ENCODE results near the gene CENPS. TPM values are rescaled to one million over a fixed set of nuclear protein-coding genes. Genes with fewer than 3 reads are reported as not detected.

The CENPS gene
- total RNA-seq, 2 experiments from 2014 or later: 13.6 to 18.4 TPM

DNA sequence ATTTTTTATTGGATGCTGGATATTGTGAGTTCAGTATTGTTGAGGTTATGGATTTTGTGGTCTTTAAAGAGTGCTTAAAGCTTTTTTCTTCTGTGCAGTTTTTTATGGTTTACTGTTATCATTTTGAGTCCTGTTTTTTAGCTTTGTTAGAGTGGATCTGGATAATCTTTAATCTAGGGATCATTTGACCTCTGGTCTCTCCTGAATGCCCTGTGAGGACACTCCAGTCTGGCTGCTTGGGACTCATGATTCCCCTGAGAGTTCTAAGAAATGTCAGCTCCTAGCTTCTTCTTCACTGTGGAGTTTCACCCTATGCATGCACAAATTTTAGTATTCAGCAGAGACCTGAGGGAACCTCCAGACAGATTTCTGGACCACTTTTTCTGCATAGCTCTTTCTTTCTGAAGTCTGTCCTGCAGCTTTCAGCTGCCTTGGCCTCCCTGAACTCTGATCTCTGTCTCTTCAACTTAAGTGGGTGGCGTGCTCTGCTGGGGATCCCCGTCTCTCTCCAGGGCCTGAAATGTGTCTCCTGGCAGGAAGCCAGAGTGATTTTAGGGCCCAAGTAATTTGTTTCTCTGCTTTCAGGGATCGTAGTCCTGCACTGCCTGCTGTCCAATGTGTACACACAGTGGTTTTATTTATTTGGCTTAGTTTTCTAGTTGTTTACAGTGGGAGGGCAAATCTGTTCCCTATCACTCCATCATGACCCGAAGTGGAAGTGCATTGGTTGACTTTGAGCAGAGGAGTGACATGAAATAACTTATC lies 59.2 kb downstream of the CENPS start:
- DNase-seq (ENCODE audit: low spot score): no peak
- Histone ChIP-seq H4K20me1 (ENCODE audit: insufficient read depth, low read length) (peaks cover 4% of the 10 kb centered on the region; the same call in 1 of the 2 replicates), H3K4me1 (ENCODE audit: insufficient read depth, low read length, poor library complexity, severe bottlenecking) (peaks cover 2% of the 10 kb centered on the region), H3K9me3 (ENCODE audit: low read length) (no peaks in the 10 kb centered on the region), H3K79me2 (ENCODE audit: insufficient read depth, low read depth, low read length) (peaks cover 22% of the 10 kb centered on the region; the same call in 1 of the 2 replicates), H3K9me2 (ENCODE audit: insufficient read depth, low read length) (no peaks in the 10 kb centered on the region), H2AFZ (ENCODE audit: low read length) (no peak overlapping the region), H3K4me2 (ENCODE audit: low read length) (no peak overlapping the region), H3K27ac (ENCODE audit: low read depth, low read length, poor library complexity, severe bottlenecking) (no peak overlapping the region), H3K4me3 (ENCODE audit: low read depth, low read length, poor library complexity, severe bottlenecking) (no peak overlapping the region), H3K36me3 (ENCODE audit: insufficient read depth, low read length) (peaks cover 12% of the 10 kb centered on the region)
- no TSS peak for BruUV-seq (replicated peaks)
- TF ChIP-seq, protein P1, sequence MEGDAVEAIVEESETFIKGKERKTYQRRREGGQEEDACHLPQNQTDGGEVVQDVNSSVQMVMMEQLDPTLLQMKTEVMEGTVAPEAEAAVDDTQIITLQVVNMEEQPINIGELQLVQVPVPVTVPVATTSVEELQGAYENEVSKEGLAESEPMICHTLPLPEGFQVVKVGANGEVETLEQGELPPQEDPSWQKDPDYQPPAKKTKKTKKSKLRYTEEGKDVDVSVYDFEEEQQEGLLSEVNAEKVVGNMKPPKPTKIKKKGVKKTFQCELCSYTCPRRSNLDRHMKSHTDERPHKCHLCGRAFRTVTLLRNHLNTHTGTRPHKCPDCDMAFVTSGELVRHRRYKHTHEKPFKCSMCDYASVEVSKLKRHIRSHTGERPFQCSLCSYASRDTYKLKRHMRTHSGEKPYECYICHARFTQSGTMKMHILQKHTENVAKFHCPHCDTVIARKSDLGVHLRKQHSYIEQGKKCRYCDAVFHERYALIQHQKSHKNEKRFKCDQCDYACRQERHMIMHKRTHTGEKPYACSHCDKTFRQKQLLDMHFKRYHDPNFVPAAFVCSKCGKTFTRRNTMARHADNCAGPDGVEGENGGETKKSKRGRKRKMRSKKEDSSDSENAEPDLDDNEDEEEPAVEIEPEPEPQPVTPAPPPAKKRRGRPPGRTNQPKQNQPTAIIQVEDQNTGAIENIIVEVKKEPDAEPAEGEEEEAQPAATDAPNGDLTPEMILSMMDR (conservative IDR thresholded peaks at IDR 0.05; ENCODE audit: low read length): no peak
- TF ChIP-seq EZH2phosphoT487 (IDR thresholded peaks at IDR 0.05; ENCODE audit: borderline replicate concordance, low read depth, low read length): no peak
- ChIA-PET POLR2A (interaction anchor here (0.6 kb wide), 1 partner anchor 75 kb away, joined by 4 read pairs; no protein-coding TSS in a partner anchor), CTCF (ENCODE audit: unreplicated experiment) (no interaction called here)
- intact Hi-C loops (cut with micrococcal nuclease; ENCODE audit: unreplicated experiment): no loop called here

DNA sequence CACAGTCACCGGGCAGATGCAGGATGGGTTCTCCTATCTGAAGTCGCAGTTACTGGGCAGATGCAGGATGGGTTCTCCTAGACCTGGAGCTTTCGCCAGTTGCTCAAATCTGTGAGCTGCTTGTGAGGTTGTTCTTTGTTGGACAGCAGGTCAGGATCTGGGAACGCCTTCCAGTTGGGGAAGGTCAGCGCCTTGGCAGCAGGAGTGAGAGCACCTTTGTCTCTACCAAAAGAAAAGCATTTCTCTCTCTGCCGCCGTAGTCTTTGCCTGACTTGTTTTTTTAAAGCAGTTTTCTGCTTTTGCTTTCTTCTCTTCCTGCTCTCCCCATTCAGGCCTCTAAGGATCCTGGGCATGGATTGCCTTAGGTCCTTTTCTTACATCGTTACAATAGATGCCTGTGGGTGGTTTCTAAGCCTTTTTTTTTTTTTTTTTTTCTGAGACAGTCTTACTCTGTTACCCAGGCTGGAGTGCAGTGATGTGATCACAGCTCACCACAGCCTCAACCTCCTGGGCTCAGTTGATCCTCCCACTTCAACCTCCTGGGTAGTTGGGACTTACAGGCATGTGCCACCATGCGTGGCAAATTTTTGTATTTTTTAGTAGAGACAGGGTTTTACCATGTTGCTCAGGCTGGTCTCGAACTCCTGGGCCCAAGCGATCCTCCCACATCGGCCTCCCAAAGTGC lies 60.2 kb downstream of the CENPS start:
- no peaks in the 10 kb centered on the region for H3K9me3 ChIP-seq (ENCODE audit: low read length)
- intact Hi-C loops (cut with micrococcal nuclease; ENCODE audit: unreplicated experiment): no loop called here
- peaks cover 7% of the 10 kb centered on the region for H4K20me1 ChIP-seq (ENCODE audit: insufficient read depth, low read length)
- no peak overlapping the region for H3K4me3 ChIP-seq (ENCODE audit: low read depth, low read length, poor library complexity, severe bottlenecking)
- TF ChIP-seq, protein P1 (conservative IDR thresholded peaks at IDR 0.05; ENCODE audit: low read length): no peak
- TF ChIP-seq EZH2phosphoT487 (IDR thresholded peaks at IDR 0.05; ENCODE audit: borderline replicate concordance, low read depth, low read length): no peak
- no peak for DNase-seq (ENCODE audit: low spot score)
- H3K4me2 ChIP-seq (ENCODE audit: low read length): no peak overlapping the region
- H3K36me3 ChIP-seq (ENCODE audit: insufficient read depth, low read length): peaks cover 8% of the 10 kb centered on the region
- H3K4me1 ChIP-seq (ENCODE audit: insufficient read depth, low read length, poor library complexity, severe bottlenecking): peaks cover 12% of the 10 kb centered on the region
- ChIA-PET CTCF (ENCODE audit: unreplicated experiment) (interaction anchor here (0.6 to 0.8 kb wide), 2 partner anchors 34 to 63 kb away, joined by 3 to 5 read pairs; no protein-coding TSS in a partner anchor), POLR2A (interaction anchor here (0.6 to 1.6 kb wide), 5 partner anchors 13 to 523 kb away, joined by 3 to 5 read pairs (median 4); no protein-coding TSS in a partner anchor)
- no TSS peak for BruUV-seq (replicated peaks)
- H3K79me2 ChIP-seq (ENCODE audit: insufficient read depth, low read depth, low read length): peaks cover 13% of the 10 kb centered on the region; the same call in 1 of the 2 replicates
- H3K9me2 ChIP-seq (ENCODE audit: insufficient read depth, low read length): no peaks in the 10 kb centered on the region
- H3K27ac ChIP-seq (ENCODE audit: low read depth, low read length, poor library complexity, severe bottlenecking): no peak overlapping the region
- H2AFZ ChIP-seq (ENCODE audit: low read length): no peak overlapping the region

Other genes with a start within 250 kb of the CENPS start
- gene KIF1B, start 219.9 kb upstream of the CENPS start, total RNA-seq (2014; rRNA removed; shearing (Covaris generic)): 2.2 and 3.8 TPM in 2 replicates
- gene KIF1B, start 219.9 kb upstream of the CENPS start, total RNA-seq (2022): 3.9 and 4.8 TPM in 2 replicates
- gene PGD, start 31.4 kb upstream of the CENPS start, total RNA-seq (2014; rRNA removed; shearing (Covaris generic)): 50.3 and 69.3 TPM in 2 replicates
- 146 and 157 TPM in 2 replicates for gene PGD, start 31.4 kb upstream of the CENPS start, total RNA-seq (2022)
- 0.66 TPM in 1 of 2 replicates, not detected in the other for gene CORT, start 19.6 kb downstream of the CENPS start, total RNA-seq (2014; rRNA removed; shearing (Covaris generic))
- 1.3 TPM in 1 of 2 replicates, not detected in the other for gene CORT, start 19.6 kb downstream of the CENPS start, total RNA-seq (2022)
- 58.4 and 64.6 TPM in 2 replicates for gene DFFA, start 42.1 kb downstream of the CENPS start, total RNA-seq (2014; rRNA removed; shearing (Covaris generic))
- gene DFFA, start 42.1 kb downstream of the CENPS start, total RNA-seq (2022): 70.9 and 79.0 TPM in 2 replicates
- 11.9 and 14.6 TPM in 2 replicates for gene PEX14, start 44.5 kb downstream of the CENPS start, total RNA-seq (2014; rRNA removed; shearing (Covaris generic))
- gene PEX14, start 44.5 kb downstream of the CENPS start, total RNA-seq (2022): 23.8 and 24.3 TPM in 2 replicates